Left ventricle myocardium inferior (tissue), 1 donor: Measurements from ENCODE around the gene CENPU. TPM values are rescaled to one million over a fixed set of nuclear protein-coding genes. Genes with fewer than 3 reads are reported as not detected.
"Not testable (repeated sequence)": the region's sequence is repeated elsewhere in the genome, so short reads cannot be mapped to it uniquely, and the experiment has no call there.

Experiments used
- DNase-seq: peaks from one replicate; pipeline ENCODE4 v3.0.0-alpha.2; 2020
- H3K27ac ChIP-seq: fragments of 200-600 bp; replicated peaks from 2 replicates; pipeline ENCODE4 v1.8.0; 2021
- H3K27me3 ChIP-seq: fragments of 200-600 bp; 2 replicates; pipeline ENCODE4 v1.8.0; 2021; ENCODE audit warnings: low read depth
- H3K36me3 ChIP-seq: fragments of 200-600 bp; 2 replicates; pipeline ENCODE4 v1.8.0; 2021
- H3K4me1 ChIP-seq: fragments of 200-600 bp; 2 replicates; pipeline ENCODE4 v1.8.0; 2021
- H3K4me3 ChIP-seq: fragments of 200-600 bp; 2 replicates; pipeline ENCODE4 v1.8.0; 2021; ENCODE audit warnings: mild to moderate bottlenecking, moderate library complexity
- H3K9me3 ChIP-seq: fragments of 200-600 bp; replicated peaks from 2 replicates; pipeline ENCODE4 v1.8.0; 2021
- intact Hi-C: fragments of 100-400 bp; cut with micrococcal nuclease; formaldehyde crosslinking; loops from one replicate; pipeline ENCODE4 v1.11.0; 2022
- total RNA-seq: library from RNA; stranded (reverse); fragmentation: NEBNext Ultra II Directional; extraction: Animal tissue kit (Norgen Biotek cat#: 25700); gene quantifications from one replicate; pipeline ENCODE4 v1.2.1, GENCODE V29; 2021
- TF ChIP-seq, protein P1 (sequence below): fragments of 200-600 bp; IDR thresholded peaks from 2 replicates; pipeline ENCODE4 v1.8.0; 2021; ENCODE audit warnings: antibody characterized with exemption, mild to moderate bottlenecking, borderline replicate concordance
- donor health status: DM: no; HTN: yes; CAD: no; lungs with severe emphysema.

Gene CENPU
- total RNA-seq, 1 donor from 2014 or later: 1.8 TPM

DNA sequence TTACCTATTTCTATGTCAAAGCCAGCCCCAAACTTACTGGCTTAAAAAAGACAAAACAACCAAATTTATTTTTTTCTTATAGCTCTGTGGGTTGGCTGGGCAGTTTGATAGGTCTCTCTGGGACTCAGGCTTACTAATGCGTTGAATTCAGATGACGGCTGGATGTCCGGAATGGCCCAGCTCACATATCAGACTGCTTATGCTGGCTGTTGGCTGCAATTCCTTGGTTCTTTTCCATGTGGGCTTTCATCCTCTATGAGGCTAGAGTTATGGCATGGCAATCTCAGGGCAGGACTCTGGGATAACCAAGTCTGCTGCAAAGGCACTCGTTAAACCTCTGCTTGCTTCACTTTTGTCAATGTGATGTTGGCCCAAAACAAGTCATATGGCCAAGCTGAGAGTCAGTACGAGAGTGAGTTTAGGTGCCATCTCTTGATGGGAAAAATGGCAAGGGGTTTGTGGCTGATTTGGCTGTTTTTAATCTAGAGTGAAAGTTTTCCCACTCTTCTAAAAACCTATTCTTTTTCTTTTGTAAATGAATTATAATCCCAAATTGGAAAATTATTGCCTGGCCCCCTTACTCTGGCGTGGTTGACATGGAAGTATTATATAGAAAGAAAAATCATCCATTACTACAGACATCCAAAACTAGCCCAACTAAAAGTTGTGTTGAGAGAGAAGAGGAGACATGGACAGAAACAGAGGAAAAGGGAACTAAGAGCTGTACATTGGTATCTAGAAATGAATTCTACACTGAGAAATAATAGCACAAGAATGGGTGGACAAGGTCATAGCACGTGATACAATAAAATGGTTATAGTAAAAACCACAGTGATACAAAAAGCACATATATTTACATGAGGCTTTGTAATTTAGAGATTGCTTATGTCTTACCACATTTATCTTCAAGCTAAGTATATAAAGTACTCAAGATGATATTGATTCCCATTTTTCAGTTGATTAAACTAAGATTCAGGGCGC, 77.7 kb downstream of the CENPU start:
- TF ChIP-seq, protein P1, sequence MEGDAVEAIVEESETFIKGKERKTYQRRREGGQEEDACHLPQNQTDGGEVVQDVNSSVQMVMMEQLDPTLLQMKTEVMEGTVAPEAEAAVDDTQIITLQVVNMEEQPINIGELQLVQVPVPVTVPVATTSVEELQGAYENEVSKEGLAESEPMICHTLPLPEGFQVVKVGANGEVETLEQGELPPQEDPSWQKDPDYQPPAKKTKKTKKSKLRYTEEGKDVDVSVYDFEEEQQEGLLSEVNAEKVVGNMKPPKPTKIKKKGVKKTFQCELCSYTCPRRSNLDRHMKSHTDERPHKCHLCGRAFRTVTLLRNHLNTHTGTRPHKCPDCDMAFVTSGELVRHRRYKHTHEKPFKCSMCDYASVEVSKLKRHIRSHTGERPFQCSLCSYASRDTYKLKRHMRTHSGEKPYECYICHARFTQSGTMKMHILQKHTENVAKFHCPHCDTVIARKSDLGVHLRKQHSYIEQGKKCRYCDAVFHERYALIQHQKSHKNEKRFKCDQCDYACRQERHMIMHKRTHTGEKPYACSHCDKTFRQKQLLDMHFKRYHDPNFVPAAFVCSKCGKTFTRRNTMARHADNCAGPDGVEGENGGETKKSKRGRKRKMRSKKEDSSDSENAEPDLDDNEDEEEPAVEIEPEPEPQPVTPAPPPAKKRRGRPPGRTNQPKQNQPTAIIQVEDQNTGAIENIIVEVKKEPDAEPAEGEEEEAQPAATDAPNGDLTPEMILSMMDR: no peak
- Histone ChIP-seq H3K4me3 (no peak overlapping the region), H3K9me3 (no peaks in the 10 kb centered on the region), H3K36me3 (peaks cover 24% of the 10 kb centered on the region), H3K27me3 (no peaks in the 10 kb centered on the region), H3K4me1 (peaks cover 7% of the 10 kb centered on the region), H3K27ac (peak overlapping the region; percentile 25)
- intact Hi-C loops: no loop called here
- no peak for DNase-seq

DNA sequence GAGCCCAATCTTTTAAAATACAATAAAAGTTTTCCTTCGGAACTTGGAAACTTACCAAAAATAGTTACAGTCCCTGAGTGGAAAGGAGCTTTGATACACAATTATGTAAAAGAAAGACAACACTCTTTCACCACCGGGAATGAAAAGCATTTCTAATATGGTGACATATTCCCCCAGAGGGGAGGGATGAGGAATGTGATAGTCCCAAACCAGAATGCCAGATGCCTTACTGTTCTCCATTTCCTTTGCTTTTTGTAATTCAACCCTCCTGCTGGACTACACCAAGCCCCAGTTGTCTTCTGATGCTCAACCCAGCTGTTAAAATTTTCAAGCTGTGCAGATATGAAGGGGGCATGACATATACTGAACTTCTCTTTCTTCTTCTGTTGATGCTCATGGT, 80.2 kb downstream of the CENPU start:
- Histone ChIP-seq H3K36me3 (peaks cover 6% of the 10 kb centered on the region), H3K27ac (no peak overlapping the region), H3K4me1 (peaks cover 26% of the 10 kb centered on the region), H3K27me3 (no peaks in the 10 kb centered on the region), H3K4me3 (no peak overlapping the region), H3K9me3 (no peaks in the 10 kb centered on the region)
- no peak for DNase-seq
- TF ChIP-seq, protein P1: no peak
- intact Hi-C loops: no loop called here

DNA sequence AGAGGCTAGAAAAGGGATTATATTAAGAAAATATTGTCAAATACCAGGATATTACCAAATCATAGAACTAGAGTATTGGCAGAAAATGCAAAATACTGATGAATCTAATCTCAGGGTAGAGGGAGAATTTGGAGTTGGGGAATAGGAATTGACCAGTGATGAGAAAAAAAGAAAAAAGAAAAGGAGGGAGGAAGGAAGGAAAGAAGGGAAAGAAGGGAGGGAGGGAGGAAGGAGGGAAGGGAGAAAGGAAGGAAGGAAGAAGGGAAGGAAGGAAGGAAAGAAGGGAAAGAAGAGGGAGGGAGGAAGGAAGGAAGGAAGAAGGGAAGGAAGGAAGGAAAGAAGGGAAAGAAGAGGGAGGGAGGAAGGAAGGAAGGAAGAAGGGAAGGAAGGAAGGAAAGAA, 81.2 kb downstream of the CENPU start:
- peaks cover 36% of the 10 kb centered on the region for H3K4me1 ChIP-seq
- DNase-seq, H3K36me3 ChIP-seq, H3K4me3 ChIP-seq, H3K27ac ChIP-seq, H3K9me3 ChIP-seq, H3K27me3 ChIP-seq, intact Hi-C loops: not testable (repeated sequence)

DNA sequence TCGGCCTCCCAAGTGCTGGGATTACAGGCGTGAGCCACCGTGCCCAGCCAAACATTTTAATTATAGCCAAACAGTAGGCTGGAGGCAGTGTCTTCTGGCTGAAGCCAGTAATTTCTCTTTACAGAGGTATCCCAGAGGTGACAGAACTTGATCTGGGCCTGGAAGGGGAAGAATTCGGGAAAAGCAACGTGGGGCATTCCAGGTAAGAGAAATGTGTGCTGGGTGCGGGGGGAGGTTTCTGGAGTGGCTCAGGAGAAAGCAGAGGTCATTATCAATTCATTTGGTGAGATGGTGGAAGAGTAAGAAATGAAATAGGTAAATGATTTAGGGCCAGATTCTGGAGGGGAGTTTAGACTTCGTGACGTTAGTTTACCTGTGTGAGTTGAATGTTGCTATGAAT, 82.0 kb downstream of the CENPU start:
- TF ChIP-seq, protein P1: no peak

DNA sequence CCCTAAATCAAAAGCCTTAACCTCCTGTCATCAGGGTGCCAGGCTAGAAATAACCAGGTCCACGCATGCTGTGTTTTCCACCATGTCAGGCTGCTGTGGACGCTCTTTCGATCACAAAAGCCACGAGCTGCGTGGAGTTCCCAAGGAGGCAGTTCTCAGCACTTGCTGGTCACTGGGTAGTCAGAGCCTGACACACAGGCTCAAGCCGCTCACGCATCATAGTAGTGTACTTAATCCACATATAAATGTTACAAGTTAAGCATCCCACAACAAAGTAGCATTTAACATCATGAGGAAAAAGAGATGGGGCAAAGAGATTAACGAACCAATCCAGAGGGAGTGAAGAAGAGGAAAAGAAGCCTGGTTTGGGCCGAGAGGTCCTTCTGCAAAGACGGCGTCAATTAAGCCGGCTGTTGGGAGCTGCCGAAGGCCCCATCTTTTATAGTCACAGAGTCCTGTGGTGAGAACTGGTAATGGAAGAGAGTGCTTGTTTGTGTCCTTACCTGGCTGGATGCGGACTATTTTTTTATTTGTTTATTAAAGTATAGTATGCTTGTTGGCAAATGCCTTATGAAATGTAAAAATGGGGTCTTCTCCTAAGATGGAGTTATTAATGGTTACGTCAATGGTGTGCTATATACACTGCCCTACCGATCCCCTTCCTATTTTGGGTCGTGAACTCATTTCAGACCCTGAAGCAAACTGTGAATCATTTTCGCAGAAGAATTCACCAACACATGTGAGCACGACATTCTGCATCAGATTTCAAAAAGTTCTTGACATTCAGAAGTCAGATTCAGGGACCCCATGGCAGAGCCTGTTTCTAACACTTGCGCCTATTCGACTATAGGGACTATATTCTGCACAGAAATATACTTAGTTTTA, 83.7 kb downstream of the CENPU start:
- Histone ChIP-seq H3K27ac (peak overlapping the region; percentile 98), H3K36me3 (no peaks in the 10 kb centered on the region), H3K4me1 (peaks cover 53% of the 10 kb centered on the region), H3K4me3 (peak overlapping the region; percentile 86), H3K9me3 (no peaks in the 10 kb centered on the region), H3K27me3 (no peaks in the 10 kb centered on the region)
- intact Hi-C loops: no loop called here
- no peak for DNase-seq
- TF ChIP-seq, protein P1: no peak

More for the DNA sequence above, 82.0 kb downstream of the CENPU start:
- no peaks in the 10 kb centered on the region for H3K27me3 ChIP-seq
- H3K4me1 ChIP-seq: peaks cover 44% of the 10 kb centered on the region
- no peak for DNase-seq
- no peaks in the 10 kb centered on the region for H3K9me3 ChIP-seq
- H3K27ac ChIP-seq: no peak overlapping the region
- intact Hi-C loops: no loop called here
- H3K36me3 ChIP-seq: no peaks in the 10 kb centered on the region
- no peak overlapping the region for H3K4me3 ChIP-seq
